ENCODE data around the gene ITFG1. TPM values are rescaled to one million over a fixed set of nuclear protein-coding genes. Genes with fewer than 3 reads are reported as not detected.

The ITFG1 gene
- total and polyA plus RNA-seq, 2 of the 8 experiments (the other 6 are each of a cell fraction or from before 2014, with no cell fraction given): 13.8 to 22.2 TPM

- Histone ChIP-seq H3K4me2 (ENCODE audit: insufficient read depth in 1 of 2, low read depth in 2 of 2, low read length in 2 of 2) (no peak overlapping the region), H2AK5ac (ENCODE audit: low read depth, low read length) (no peak overlapping the region), H3K56ac (replicated peaks; ENCODE audit: insufficient read length, low read depth, low read length) (no peak overlapping the region), H2BK20ac (ENCODE audit: low read length) (no peak overlapping the region), H3K4me1 (replicated peaks in 1 of 4; ENCODE audit: control insufficient read depth in 3 of 4, insufficient read depth in 4 of 4, low read length in 3 of 4) (no peaks in the 10 kb centered on the region), H3K79me1 (ENCODE audit: low read depth, low read length) (no peaks in the 10 kb centered on the region), H2AFZ (ENCODE audit: low read length) (no peak overlapping the region), H3K18ac (ENCODE audit: extremely low read depth, low read length) (no peak overlapping the region), H2BK12ac (ENCODE audit: low read depth, low read length) (no peak overlapping the region), H3K23ac (ENCODE audit: insufficient read length) (no peak overlapping the region), H4K8ac (ENCODE audit: extremely low read depth, insufficient read depth, low read length) (no peak overlapping the region), H3K27me3 (replicated peaks in 1 of 4; ENCODE audit: control insufficient read depth in 3 of 4, extremely low read depth in 1 of 4, insufficient read depth in 3 of 4, low read length in 3 of 4) (no peaks in the 10 kb centered on the region), H4K5ac (ENCODE audit: insufficient read length, low read depth, low read length) (no peak overlapping the region), H3K27ac (ENCODE audit: low read depth, low read length) (no peak overlapping the region), H2BK15ac (ENCODE audit: low read length) (no peak overlapping the region), H3K14ac (ENCODE audit: insufficient read length) (no peak overlapping the region), H4K91ac (replicated peaks; ENCODE audit: insufficient read length, low read length) (no peak overlapping the region), H3K9me3 (ENCODE audit: insufficient read depth in 2 of 2, low read depth in 1 of 2, low read length in 1 of 2) (no peaks in the 10 kb centered on the region), H3K23me2 (ENCODE audit: low read depth, low read length) (no peaks in the 10 kb centered on the region; the same call in 1 of the 2 replicates), H3K4ac (replicated peaks; ENCODE audit: insufficient read length, low read depth, low read length) (no peak overlapping the region), H3K36me3 (ENCODE audit: control insufficient read depth in 2 of 4, insufficient read depth in 4 of 4, low read length in 3 of 4) (no peaks in the 10 kb centered on the region), H4K20me1 (replicated peaks in 1 of 2; ENCODE audit: control insufficient read depth in 1 of 2, insufficient read depth in 2 of 2, low read length in 2 of 2) (no peaks in the 10 kb centered on the region), H3K9ac (replicated peaks in 1 of 4; ENCODE audit: extremely low read depth in 1 of 4, low read depth in 3 of 4, low read length in 3 of 4) (no peak overlapping the region), H3K4me3 (ENCODE audit: extremely low read depth in 1 of 4, insufficient read depth in 2 of 4, low read depth in 3 of 4, low read length in 4 of 4) (no peak overlapping the region), H3K79me2 (ENCODE audit: control insufficient read depth in 1 of 2, insufficient read depth in 2 of 2, low read length in 2 of 2) (no peaks in the 10 kb centered on the region; a peak in 1 of 4 replicates), H2BK120ac (replicated peaks; ENCODE audit: low read depth, low read length) (no peak overlapping the region), H2BK5ac (ENCODE audit: low read depth, low read length) (no peak overlapping the region)
- 88% methylated on average over 3 of the region's 3 CpGs; no CpG with 5 or more reads in 1 of the 2 experiments for WGBS, 2 experiments (ENCODE audit: extremely low coverage in 1 of 2, insufficient coverage in 1 of 2, insufficient read length in 1 of 2, insufficient replicate concordance in 2 of 2, low coverage in 1 of 2, low lambda C conversion rate in 2 of 2, missing lambda C conversion rate in 1 of 2)
- CTCF ChIA-PET (ENCODE audit: partially characterized antibody): no interaction called here
- DNase-seq (ENCODE audit: low read depth in 1 of 2, low spot score in 2 of 2) (no peak), FAIRE-seq (no peak)
- POLR2A ChIA-PET (ENCODE audit: partially characterized antibody): no interaction called here
- TF ChIP-seq SP4 (IDR thresholded peaks at IDR 0.05; ENCODE audit: low read length): no peak
- TF ChIP-seq NRF1 (IDR thresholded peaks at IDR 0.05; ENCODE audit: low read depth, low read length): no peak
- TF ChIP-seq E2F6 (IDR thresholded peaks at IDR 0.05): no peak
- TF ChIP-seq JUN (IDR thresholded peaks at IDR 0.05; ENCODE audit: low read depth, low read length): no peak
- no peak for TF ChIP-seq CBX5 (IDR thresholded peaks at IDR 0.05; ENCODE audit: low read depth, low read length)
- TF ChIP-seq POU5F1 (IDR thresholded peaks at IDR 0.05; ENCODE audit: low read depth, low read length): no peak
- TF ChIP-seq SUZ12 (IDR thresholded peaks at IDR 0.05; ENCODE audit: low read length): no peak
- no peak for TF ChIP-seq HDAC6 (IDR thresholded peaks at IDR 0.05; ENCODE audit: low read depth, low read length)
- TF ChIP-seq ATF2 (IDR thresholded peaks at IDR 0.05; ENCODE audit: low read length): no peak
- no peak for TF ChIP-seq TBP (IDR thresholded peaks at IDR 0.05; ENCODE audit: low read depth, low read length)
These were observed 12.9 kb upstream of the ITFG1 start for GRCh38 chr16:47473792-47474191.

Measured in H1 (cell line).